Natural killer cell treated with Interleukin-12 subunit alpha and Interleukin-12 subunit beta and Interleukin-15 and Interleukin-18, amount 100 ng/mL, for 72 hours (primary cell): ENCODE results near the gene MUC13. TPM values are rescaled to one million over a fixed set of nuclear protein-coding genes. Genes with fewer than 3 reads are reported as not detected.

Experiments used
- ATAC-seq, 2 donors: fragments of 150-1000 bp; cut with Tn5 transposase in 1 of 2; sonication (Bioruptor Pico), chemical (Tn5 transposase) in 1 of 2; 2 replicates each; pipeline ENCODE4 v1.10.0; 2021
- DNase-seq: peaks from one replicate; pipeline ENCODE4 v3.0.0; 2022; ENCODE audit warnings: low spot score
- H3K27ac Mint-ChIP-seq, 2 donors: 1 replicate in 1 of 2; 2 replicates in 1 of 2; pipeline ENCODE4 v1.8.0; 2022; ENCODE audit warnings: mixed read lengths in 2 of 2, mild to moderate bottlenecking in 1 of 2, moderate library complexity in 1 of 2
- H3K27me3 Mint-ChIP-seq, 2 donors: 1 replicate in 1 of 2; 2 replicates in 1 of 2; pipeline ENCODE4 v1.8.0; 2022; ENCODE audit warnings: mixed read lengths in 2 of 2
- H3K36me3 Mint-ChIP-seq: one replicate; pipeline ENCODE4 v1.8.0; 2022; ENCODE audit warnings: mixed read lengths
- H3K4me1 Mint-ChIP-seq, 2 donors: 1 replicate in 1 of 2; 2 replicates in 1 of 2; pipeline ENCODE4 v1.8.0; 2022; ENCODE audit warnings: low read depth in 2 of 2, mixed read lengths in 2 of 2, mild to moderate bottlenecking in 1 of 2
- H3K4me3 Mint-ChIP-seq: one replicate; pipeline ENCODE4 v1.8.0; 2022; ENCODE audit warnings: mixed read lengths
- H3K9me3 Mint-ChIP-seq: 2 replicates; pipeline ENCODE4 v1.8.0; 2022; ENCODE audit warnings: mixed read lengths
- total RNA-seq, 2 donors: library from RNA; stranded (reverse); gene quantifications; one replicate each; pipeline ENCODE4 v1.2.3, GENCODE V29; 2022

The MUC13 gene
- total RNA-seq, 2 donors from 2014 or later, result 0.84 TPM; not detected in 1

DNA sequence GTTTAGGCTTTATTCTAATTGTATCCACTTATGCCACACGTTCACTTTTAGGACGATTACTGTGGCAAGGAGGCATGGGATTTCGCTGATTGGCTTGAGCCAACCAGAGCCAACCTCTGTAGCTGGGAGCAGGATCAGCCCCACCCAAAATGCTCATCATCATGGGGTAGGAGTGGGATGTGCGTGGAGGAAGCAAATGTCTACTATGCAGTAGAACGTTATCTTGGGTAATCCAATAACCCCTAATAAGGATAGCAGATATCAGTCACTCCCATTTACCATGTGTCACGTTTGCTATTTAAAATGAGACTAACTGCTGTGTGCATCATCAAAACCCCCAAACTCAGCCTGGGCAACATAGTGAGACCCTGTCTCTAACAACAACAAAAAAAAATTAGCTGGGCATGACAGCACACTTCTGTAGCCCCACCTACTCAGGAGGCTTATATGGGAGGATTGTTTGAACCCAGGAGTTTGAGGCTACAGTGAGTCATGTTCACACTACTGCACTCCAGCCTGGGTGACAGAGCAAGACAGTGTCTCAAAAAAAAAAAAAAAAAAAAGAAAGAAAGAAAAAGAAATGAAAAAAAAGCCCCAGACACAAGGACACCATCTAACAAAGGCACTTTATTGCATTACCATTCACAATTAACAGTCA lies 29.6 kb downstream of the MUC13 start:
- no peaks in the 10 kb centered on the region for H3K36me3 Mint-ChIP-seq
- peak in 1 of 2 donors; percentile 70 for ATAC-seq
- H3K9me3 Mint-ChIP-seq, result no peaks in the 10 kb centered on the region
- H3K4me1 Mint-ChIP-seq, result peaks cover 8 to 9% of the 10 kb centered on the region in 2 donors
- DNase-seq, result no peak
- H3K27ac Mint-ChIP-seq, result no peak overlapping the region
- peaks cover 13 to 14% of the 10 kb centered on the region in 2 donors for H3K27me3 Mint-ChIP-seq
- no peak overlapping the region for H3K4me3 Mint-ChIP-seq

DNA sequence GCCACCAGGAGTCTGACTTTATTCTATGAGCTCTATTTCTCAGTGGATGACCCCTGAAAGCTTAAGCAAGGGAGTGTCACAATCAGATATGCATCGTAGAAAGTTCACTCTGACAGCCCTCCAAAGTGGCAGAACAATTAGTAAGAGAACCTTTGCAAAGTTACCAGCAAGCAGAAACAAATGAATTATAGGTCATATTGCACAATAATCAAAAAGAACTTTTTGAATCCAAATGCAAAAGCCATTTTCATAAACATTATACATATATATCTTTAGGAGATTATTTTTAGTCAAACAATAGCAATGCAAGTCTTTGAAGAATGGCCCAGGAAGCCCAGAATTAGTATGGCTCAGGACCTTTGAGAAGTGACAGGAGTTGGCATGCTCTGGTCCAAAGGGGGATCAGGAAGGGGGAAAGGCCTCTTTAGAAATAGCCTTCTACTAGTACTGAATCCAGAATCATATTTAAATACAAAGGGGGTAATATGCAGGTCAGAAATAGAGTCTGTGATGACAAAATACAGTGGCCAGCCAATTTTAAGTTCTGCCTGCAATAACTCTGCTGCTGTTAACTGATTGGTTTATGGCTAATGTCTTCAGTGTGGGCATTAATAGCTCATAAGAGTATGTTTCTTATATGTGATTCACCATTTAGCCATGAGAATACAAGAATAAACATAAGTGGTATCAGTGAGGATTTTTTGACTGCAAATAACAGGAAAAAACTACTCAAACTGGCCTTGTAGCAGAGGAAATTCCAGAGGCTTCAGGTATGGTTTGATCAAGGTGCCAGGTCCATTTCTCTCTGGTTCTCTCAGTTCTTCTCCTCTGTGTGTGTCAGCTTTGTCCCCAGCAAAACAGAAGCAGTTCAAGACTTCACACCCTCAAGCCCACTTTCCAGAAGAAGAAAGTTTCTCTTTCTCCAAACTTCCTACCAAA lies 30.4 kb downstream of the MUC13 start:
- DNase-seq, result no peak
- no peaks in the 10 kb centered on the region for H3K9me3 Mint-ChIP-seq
- H3K4me1 Mint-ChIP-seq, result peaks cover 8 to 9% of the 10 kb centered on the region in 2 donors
- H3K27ac Mint-ChIP-seq, result no peak overlapping the region
- H3K36me3 Mint-ChIP-seq, result no peaks in the 10 kb centered on the region
- peaks cover 13 to 14% of the 10 kb centered on the region in 2 donors for H3K27me3 Mint-ChIP-seq
- H3K4me3 Mint-ChIP-seq, result no peak overlapping the region
- no peak for ATAC-seq

DNA sequence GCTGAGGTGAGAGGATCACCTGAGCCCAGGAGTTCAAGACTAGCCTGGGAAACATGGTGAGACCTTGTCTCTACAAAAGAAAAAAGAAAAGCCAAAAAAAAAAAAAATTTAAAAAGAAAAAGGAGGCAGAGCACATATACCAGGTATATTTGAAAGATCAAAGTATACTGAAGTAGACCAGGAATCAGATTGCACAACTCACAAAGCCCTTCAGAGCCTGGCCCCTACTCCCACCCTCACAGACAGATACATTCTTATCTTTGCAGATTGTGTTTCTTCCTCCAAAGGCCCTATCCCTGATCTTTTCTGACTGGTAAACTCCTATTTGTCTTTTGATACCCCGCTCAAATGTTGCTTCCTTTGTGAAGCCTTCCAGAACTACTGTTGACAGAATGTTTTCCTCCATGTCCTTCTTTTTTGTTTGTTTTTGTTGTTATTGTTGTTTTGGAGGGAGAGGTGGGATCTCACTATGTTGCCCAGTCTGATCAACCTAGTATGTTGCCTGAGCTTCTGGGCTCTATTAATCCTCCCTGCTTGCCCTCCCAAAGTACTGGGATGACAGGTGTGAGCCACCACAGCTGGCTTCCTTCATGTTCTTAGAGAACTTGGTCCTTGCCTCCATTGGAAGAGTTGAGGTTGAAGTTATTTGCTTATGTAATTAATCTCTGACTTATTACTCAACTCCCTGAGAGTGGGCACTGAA lies 37.6 kb downstream of the MUC13 start:
- Mint-ChIP-seq H3K27ac (no peak overlapping the region), H3K27me3 (peaks cover 0 to 3% of the 10 kb centered on the region in 2 donors), H3K4me3 (no peak overlapping the region), H3K36me3 (no peaks in the 10 kb centered on the region), H3K9me3 (no peaks in the 10 kb centered on the region), H3K4me1 (peaks cover 8 to 9% of the 10 kb centered on the region in 2 donors)
- DNase-seq, result no peak
- ATAC-seq, result no peak

DNA sequence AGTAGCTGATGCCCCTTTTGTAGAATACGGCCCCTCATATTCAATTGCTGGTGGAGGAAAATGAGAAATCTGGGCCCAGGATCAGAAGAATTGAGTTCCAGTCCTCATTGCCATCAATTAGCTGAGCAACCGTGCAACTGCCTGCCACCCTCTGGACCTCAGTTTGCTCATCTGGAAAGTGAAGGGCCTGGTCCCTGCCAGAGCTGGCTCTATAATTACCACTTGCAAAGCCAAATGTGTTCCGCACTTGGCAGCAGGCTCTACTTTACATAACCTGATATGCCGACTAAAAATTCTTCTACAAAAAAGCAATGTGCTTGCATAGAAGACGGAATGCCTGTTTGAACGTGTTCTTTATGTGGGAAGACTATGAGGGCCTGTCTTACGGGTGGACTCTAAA lies 38.8 kb downstream of the MUC13 start:
- peaks cover 1 to 3% of the 10 kb centered on the region in 2 donors for H3K4me1 Mint-ChIP-seq
- H3K27ac Mint-ChIP-seq, result no peak overlapping the region
- DNase-seq (no peak), ATAC-seq (no peak)
- peaks cover 3 to 4% of the 10 kb centered on the region in 2 donors for H3K27me3 Mint-ChIP-seq
- H3K4me3 Mint-ChIP-seq, result no peak overlapping the region
- no peaks in the 10 kb centered on the region for H3K9me3 Mint-ChIP-seq
- H3K36me3 Mint-ChIP-seq, result no peaks in the 10 kb centered on the region

DNA sequence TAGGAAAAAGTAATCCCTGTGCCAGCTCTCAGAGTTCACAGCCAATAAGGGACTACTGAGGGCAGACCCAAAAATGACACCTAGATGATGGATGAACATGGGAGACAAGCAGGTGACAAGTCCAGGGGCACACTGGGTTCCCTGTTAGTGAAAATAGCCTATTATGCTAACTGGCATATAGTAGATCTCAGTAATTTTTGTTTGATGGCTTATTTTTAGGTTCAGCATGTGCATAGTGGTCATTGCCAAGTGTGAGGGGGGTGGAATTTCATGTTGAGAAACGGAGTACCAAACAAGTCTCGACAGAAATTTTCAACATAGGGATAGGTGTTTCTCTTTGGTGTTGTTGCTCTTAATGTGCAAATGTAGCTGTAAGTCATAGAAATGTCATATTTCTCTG lies 41.0 kb downstream of the MUC13 start:
- DNase-seq, result no peak
- Mint-ChIP-seq H3K27ac (no peak overlapping the region), H3K36me3 (no peaks in the 10 kb centered on the region), H3K27me3 (peaks cover 11 to 17% of the 10 kb centered on the region in 2 donors), H3K9me3 (no peaks in the 10 kb centered on the region), H3K4me3 (no peak overlapping the region), H3K4me1 (no peaks in the 10 kb centered on the region)
- no peak for ATAC-seq

DNA sequence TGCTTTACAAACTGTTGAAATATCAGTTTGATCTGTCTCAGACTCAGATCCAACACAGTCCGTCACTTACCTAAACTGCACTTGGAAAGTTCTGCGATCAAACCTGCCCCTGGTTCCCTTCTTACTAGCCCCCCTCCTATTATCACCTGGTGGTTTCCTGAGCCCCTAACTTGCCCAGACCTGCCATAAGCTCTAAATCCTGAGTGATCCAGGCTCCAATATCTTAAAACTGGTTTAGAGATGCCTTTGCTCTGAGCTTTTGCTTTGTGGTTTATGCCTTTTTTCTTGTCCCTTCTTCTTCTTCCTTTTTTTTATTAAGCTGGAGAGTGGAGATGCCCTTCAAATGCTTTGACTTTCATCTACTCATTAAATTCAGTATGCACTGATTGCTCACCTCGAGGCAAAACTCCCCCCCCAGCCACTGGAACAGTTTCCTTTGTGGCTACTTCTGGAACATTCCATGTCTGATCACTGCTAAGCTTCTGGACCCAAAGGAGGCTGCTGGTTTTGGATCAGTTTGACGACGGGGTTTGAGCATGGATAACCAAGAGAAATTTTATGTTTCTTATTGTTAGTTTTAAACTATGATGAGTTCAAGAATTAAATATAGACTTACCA lies 43.9 kb downstream of the MUC13 start:
- Mint-ChIP-seq H3K27ac (no peak overlapping the region), H3K27me3 (peaks cover 20 to 29% of the 10 kb centered on the region in 2 donors)
- DNase-seq, result no peak

DNA sequence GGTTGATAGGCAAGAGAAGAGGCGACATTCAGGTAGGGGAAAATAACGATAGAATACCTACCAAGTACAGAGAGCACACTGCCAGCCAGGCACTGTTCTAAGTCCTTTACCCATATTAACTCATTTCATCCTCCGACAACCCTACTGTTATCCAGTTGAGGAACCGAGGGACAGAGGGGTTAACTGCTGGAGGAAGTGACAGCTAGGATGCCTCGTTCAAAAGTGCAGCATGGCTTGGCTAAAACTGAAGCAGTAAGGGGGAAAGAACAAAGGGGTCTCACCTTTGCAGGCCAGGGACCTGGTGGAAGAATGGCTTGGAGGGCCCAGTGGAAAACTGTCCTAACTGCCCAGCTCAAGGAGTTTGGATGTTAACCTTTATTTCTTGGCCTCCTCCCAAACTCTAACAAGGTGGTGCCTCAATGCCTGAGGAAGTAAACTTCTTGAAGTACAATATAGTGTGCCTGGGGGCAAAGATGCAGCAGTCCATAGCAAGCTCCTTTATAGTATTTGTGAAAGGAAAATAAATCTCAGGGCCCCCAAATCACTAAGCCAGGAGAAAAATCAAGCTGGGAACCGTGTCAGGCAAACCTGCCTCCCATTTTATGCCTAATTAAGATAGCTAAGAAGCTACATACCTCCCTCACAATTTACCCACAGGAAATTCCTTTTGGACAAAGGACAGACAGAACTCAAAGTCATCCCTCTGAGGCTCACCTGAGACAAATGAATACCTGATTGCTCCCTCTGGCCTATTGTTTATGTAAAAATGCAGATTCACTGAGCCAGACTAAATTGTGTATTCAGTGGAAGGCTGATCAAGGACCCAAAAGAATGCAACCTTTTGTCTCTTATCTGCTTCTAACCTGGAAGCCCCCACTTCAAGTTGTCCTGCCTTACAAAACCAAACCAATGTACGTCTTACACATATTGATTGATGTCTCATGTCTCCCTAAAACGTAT lies 45.8 kb downstream of the MUC13 start:
- no peak for ATAC-seq
- H3K9me3 Mint-ChIP-seq, result no peaks in the 10 kb centered on the region
- H3K36me3 Mint-ChIP-seq, result no peaks in the 10 kb centered on the region
- H3K4me1 Mint-ChIP-seq, result peaks cover 0 to 5% of the 10 kb centered on the region in 2 donors
- peaks cover 26 to 44% of the 10 kb centered on the region in 2 donors for H3K27me3 Mint-ChIP-seq
- H3K27ac Mint-ChIP-seq, result no peak overlapping the region
- DNase-seq, result no peak
- H3K4me3 Mint-ChIP-seq, result peak overlapping the region; percentile 61

More for the DNA sequence above, 43.9 kb downstream of the MUC13 start:
- H3K4me1 Mint-ChIP-seq, result peaks cover 0 to 5% of the 10 kb centered on the region in 2 donors
- no peak overlapping the region for H3K4me3 Mint-ChIP-seq
- ATAC-seq, result no peak
- H3K36me3 Mint-ChIP-seq, result no peaks in the 10 kb centered on the region
- H3K9me3 Mint-ChIP-seq, result no peaks in the 10 kb centered on the region

DNA sequence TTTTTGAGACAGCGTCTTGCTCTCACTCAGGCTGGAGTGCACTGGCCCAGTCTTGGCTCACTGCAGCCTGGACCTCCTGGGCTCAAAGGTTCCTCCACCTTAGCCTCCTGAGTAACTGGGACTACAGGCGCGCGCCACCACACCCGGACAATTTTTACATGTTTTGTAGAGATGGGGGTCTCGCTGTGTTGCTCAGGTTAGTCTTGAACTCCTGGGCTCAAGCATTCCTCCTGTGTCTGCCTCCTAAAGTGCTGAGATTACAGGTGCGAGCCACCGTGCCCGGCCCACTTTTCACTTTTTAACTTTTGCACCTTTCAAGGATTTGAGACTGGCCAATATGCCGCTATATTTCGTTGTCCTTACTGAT lies 46.6 kb downstream of the MUC13 start:
- Mint-ChIP-seq H3K4me1 (peaks cover 0 to 5% of the 10 kb centered on the region in 2 donors), H3K27me3 (peaks cover 26 to 52% of the 10 kb centered on the region in 2 donors), H3K36me3 (no peaks in the 10 kb centered on the region), H3K27ac (no peak overlapping the region), H3K9me3 (no peaks in the 10 kb centered on the region), H3K4me3 (peak overlapping the region; percentile 61)
- DNase-seq, result no peak
- ATAC-seq, result no peak

DNA sequence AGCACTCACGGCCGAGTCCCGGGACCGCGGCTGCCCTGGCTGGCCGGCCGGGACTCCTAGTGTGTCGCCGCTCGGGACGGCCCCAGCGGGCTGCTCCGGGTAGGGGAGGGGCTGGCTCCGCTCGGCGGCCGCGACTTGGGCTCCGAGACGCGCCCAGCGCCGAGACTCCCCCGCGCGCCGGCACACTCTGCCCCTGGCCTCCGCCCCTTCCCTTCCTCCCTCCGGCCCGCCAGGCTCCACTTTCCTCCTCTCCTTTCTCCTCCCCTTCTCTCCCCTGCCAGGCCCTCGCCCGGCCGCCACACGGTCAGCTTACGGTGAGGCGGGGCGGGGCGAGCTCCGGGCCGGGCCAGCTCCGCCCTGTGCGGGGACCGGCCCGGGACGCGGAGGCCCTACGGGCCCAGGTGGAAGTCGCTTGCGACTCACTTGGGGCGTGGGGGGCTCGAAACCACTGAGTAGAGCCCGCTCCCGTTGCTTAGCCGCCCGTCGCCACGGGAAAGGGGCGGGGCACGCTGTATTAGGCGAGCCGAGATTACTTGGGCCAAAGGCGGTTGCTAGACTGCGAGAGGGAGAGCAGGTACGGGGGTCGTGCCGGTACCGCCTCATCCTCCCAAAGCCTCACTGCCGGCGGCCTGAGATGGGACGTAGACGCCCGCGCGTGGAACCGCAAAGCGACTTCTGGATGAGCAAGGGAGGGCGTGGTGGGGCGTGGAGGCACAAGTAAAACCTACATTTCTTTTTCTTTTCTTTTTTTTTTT lies 47.2 kb downstream of the MUC13 start, which contains the start of gene ITGB5:
Gene ITGB5 (minus strand): TSS at position 189 of the 755 bp plus-strand sequence. CDS start 365 bp downstream, outside the sequence.
- no peak within 1 kb of the TSS for H3K27ac Mint-ChIP-seq
- no peaks in the 10 kb centered on the region for H3K36me3 Mint-ChIP-seq
- DNase-seq, result no peak
- H3K9me3 Mint-ChIP-seq, result no peaks in the 10 kb centered on the region
- peak within 1 kb of the TSS; percentile 61 for H3K4me3 Mint-ChIP-seq
- ATAC-seq, result peak; percentile 76 to 83
- peaks cover 0 to 5% of the 10 kb centered on the region in 2 donors for H3K4me1 Mint-ChIP-seq
- peaks cover 28 to 58% of the 10 kb centered on the region in 2 donors for H3K27me3 Mint-ChIP-seq

DNA sequence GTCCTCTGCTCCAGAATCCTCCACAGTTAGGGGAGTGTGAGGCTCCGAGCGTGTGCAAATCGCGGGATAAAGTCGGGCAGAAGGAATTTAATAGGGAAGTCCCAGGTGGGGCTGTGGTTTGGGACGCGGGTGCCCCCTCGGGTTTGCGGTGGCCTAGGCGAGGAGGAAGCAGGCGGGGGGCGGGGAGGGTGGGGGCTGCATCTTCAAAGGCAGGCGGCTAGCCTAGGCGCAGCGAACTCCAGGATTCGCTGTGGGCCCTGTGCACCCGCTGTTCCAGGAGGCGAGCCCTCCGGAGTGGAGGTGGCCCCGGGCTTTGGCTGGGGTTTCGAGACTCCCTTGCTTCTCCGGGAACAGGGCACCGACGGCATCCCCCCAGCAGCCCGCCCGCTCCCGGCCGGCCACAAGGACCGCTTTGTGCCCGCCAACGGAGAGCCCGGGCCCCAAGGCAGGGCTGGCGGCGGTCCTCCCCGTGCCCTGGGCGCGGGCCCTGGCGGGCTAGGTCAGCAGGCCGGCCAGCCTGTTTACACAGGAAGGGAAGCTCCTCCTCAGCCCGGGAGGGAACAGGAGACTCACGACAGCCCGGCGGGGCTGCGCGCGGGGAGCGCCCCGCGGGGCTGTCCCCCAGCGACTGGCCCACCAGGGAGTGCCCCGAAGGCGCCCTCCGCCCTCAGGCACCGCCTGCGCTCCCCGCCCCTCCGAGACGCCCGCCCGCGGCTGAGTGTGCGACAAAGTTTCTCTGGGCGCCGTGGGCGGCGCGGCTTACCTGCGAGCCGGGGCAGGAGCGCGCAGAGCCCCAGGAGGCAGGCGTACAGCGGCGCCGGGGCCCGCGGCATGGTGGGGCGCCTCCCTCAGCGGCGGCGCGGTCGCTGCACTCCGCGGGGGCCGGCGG lies 48.1 kb downstream of the MUC13 start:
- Mint-ChIP-seq H3K27me3 (peaks cover 32 to 64% of the 10 kb centered on the region in 2 donors), H3K9me3 (no peaks in the 10 kb centered on the region), H3K4me1 (peaks cover 0 to 5% of the 10 kb centered on the region in 2 donors), H3K36me3 (no peaks in the 10 kb centered on the region), H3K4me3 (peak overlapping the region; percentile 47), H3K27ac (no peak overlapping the region)
- ATAC-seq (peak; percentile 51 to 66), DNase-seq (no peak)

DNA sequence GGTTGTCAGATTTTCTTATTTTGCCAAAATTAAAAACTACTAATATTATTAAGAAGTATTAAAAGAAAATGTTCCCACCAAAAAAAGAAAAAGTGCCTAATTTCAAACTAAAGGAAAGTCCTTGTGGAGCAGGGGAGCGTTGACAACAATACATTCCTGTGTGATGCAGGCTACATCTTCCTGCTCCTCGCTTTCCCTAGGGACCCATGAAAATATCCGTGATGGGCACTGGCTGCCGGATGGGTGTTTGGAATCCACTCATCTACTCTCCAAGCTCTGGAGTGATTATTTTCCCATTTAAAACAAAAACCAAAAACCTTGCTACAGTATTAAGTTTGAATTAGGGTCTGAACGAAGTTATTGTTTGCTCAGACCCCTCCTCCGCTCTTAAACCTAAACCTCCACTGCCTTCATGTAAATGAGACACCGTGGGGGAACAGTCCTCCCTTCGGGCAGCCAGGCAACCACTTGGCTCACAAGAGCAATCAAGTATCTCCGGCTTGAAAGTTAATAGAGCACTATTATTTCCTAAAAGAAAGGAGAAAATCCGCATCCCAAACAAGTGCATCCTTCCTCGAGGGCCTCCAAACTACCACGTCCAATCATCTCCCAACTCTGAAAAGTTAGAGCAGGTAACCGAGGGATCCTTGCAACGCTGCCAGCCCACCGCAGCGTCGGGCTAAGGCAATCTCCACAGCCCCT lies 48.9 kb downstream of the MUC13 start:
- Mint-ChIP-seq H3K4me1 (peaks cover 0 to 5% of the 10 kb centered on the region in 2 donors), H3K27me3 (peaks cover 30 to 59% of the 10 kb centered on the region in 2 donors), H3K36me3 (no peaks in the 10 kb centered on the region), H3K4me3 (peak overlapping the region; percentile 47), H3K9me3 (no peaks in the 10 kb centered on the region), H3K27ac (no peak overlapping the region)
- DNase-seq (no peak), ATAC-seq (no peak)
